Body of pancreas (tissue), 4 donors: ENCODE measurements around the gene TRNAU1AP.

Experiments used
- CTCF ChIP-seq, 7 experiments: fragments of 450-650 bp in 4 of 7; fragments of 200-600 bp in 3 of 7; sonication (generic) in 3 of 7; IDR thresholded peaks; one replicate each; pipeline ENCODE4 v1.5.1; 2016 to 2019; ENCODE audit warnings: antibody characterized with exemption in 7 of 7
- POLR2A ChIP-seq, 3 donors: fragments of 450-650 bp; IDR thresholded peaks; one replicate each; pipeline ENCODE4 v1.6.1; 2016; ENCODE audit warnings: antibody characterized with exemption in 3 of 3, mild to moderate bottlenecking in 2 of 3

GRCh38 chr1:28519946-28520725 is 32.7 kb upstream of the TRNAU1AP start:
- TF ChIP-seq CTCF (IDR thresholded peaks at IDR 0.05) (no peak), POLR2A (IDR thresholded peaks at IDR 0.05) (no peak)
